Hepatic stellate cell (primary cell): ENCODE data around the gene ST8SIA2.

Source experiments
- DNase-seq: peaks from one replicate; pipeline ENCODE4 v3.0.0; 2011; ENCODE audit warnings: low spot score

ST8SIA2 gene

GRCh38 chr15:92494806-92495336, 101.2 kb downstream of the ST8SIA2 start:
- DNase-seq: no peak

- no peak for DNase-seq
These were observed 101.8 kb downstream of the ST8SIA2 start for GRCh38 chr15:92495446-92495845.

DNA sequence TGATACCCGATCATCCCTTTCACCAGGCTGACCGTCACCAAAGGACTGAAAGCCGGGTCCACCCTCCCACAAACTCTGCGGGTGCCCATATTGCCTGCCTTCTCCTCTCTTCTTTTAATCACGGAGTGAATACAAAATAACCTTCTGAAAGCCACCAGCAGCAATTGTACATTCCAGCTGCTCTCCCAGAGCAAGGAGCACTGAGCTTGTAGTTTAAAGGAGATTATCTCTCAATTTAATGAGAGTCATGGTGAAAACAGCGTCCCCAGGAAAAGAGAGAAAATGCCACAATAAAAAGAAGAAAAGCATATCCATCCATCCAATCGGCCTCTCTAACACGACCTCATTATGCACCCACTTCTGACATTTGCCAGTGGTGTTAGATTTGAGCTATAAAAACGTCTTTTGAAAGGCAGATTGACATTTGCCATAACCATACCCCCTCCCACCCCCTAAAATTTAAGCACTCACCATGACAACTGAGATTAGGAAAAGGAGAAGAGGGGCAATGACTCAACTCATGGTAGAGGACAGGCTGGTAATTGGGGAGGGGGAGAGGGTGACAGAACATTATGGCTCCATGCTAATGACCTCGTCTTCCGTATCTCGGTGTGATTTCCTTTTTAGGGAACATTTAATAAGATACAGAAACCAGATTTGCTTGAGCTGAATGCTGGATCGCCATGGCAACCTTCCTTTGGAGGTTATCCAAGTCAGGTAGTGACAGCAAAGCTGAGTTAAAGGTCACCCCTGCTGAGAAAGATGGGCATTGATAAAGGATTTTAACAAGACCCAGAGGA, 106.2 kb downstream of the ST8SIA2 start:
- no peak for DNase-seq

- no peak for DNase-seq
These were observed 108.7 kb downstream of the ST8SIA2 start for GRCh38 chr15:92502336-92502735.

GRCh38 chr15:92502930-92503857, 109.5 kb downstream of the ST8SIA2 start:
- no peak for DNase-seq

DNA sequence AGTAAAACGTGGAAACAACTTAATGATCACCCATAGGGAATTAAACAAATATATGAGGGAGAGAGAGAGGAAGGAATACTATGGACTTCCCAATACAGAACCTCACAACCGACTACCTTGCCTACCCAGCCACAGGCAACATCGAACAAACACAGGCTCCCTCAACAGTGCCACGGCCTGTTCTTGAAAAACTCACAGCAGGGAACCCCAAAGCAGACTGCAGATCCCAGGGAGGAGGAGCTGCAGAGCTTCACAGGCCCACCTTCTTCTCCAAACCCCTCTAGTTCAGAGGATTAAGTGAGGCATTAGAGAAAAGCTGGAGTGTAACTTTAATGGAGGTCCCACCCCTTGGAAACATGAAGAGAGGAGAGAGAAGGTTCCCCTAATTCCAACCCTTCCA, 110.2 kb downstream of the ST8SIA2 start:
- DNase-seq: no peak

- DNase-seq: no peak
These were observed 111.9 kb downstream of the ST8SIA2 start for GRCh38 chr15:92505611-92506010.

- no peak for DNase-seq
These were observed 112.8 kb downstream of the ST8SIA2 start for GRCh38 chr15:92506506-92506905.

GRCh38 chr15:92510163-92510882, 116.6 kb downstream of the ST8SIA2 start:
- DNase-seq: no peak
